Measurements from ENCODE around the gene KIAA0232.

The KIAA0232 gene

GRCh38 chr4:6771229-6771671 lies 11.3 kb upstream of the KIAA0232 start:
- Histone ChIP-seq H3K4me3 (ENCODE audit: low read depth, low read length) (no peak overlapping the region), H3K36me3 (no peaks in the 10 kb centered on the region), H3K27me3 (no peaks in the 10 kb centered on the region), H3K4me1 (no peaks in the 10 kb centered on the region), H3K9me3 (no peaks in the 10 kb centered on the region)
- no peak for TF ChIP-seq CTCF (IDR thresholded peaks at IDR 0.05; ENCODE audit: low read depth, low read length)
- DNase-seq = no peak

- H3K4me3 ChIP-seq (ENCODE audit: low read depth, low read length) = no peak overlapping the region
- no peaks in the 10 kb centered on the region for H3K4me1 ChIP-seq
- H3K9me3 ChIP-seq = no peaks in the 10 kb centered on the region
- no peaks in the 10 kb centered on the region for H3K27me3 ChIP-seq
- no peak for DNase-seq
- no peaks in the 10 kb centered on the region for H3K36me3 ChIP-seq
- TF ChIP-seq CTCF (IDR thresholded peaks at IDR 0.05; ENCODE audit: low read depth, low read length) = no peak
Measured at GRCh38 chr4:6772223-6772928, 10.2 kb upstream of the KIAA0232 start.

GRCh38 chr4:6773106-6773505 lies 9.4 kb upstream of the KIAA0232 start:
- no peaks in the 10 kb centered on the region for H3K4me1 ChIP-seq
- TF ChIP-seq CTCF (IDR thresholded peaks at IDR 0.05; ENCODE audit: low read depth, low read length) = no peak
- no peaks in the 10 kb centered on the region for H3K27me3 ChIP-seq
- no peak overlapping the region for H3K4me3 ChIP-seq (ENCODE audit: low read depth, low read length)
- DNase-seq = no peak
- H3K9me3 ChIP-seq = no peaks in the 10 kb centered on the region
- no peaks in the 10 kb centered on the region for H3K36me3 ChIP-seq

GRCh38 chr4:6773616-6774540 lies 8.6 kb upstream of the KIAA0232 start:
- Histone ChIP-seq H3K4me3 (ENCODE audit: low read depth, low read length) (no peak overlapping the region), H3K27me3 (no peaks in the 10 kb centered on the region), H3K4me1 (no peaks in the 10 kb centered on the region), H3K9me3 (no peaks in the 10 kb centered on the region), H3K36me3 (no peaks in the 10 kb centered on the region)
- no peak for DNase-seq
- TF ChIP-seq CTCF (IDR thresholded peaks at IDR 0.05; ENCODE audit: low read depth, low read length) = no peak

- 0 out of 2 replicates have a peak, but pooled peaks cover 2% of the 10 kb centered on the region for H3K4me1 ChIP-seq
- H3K9me3 ChIP-seq = no peaks in the 10 kb centered on the region
- H3K36me3 ChIP-seq = no peaks in the 10 kb centered on the region
- H3K27me3 ChIP-seq = no peaks in the 10 kb centered on the region
- no peak for TF ChIP-seq CTCF (IDR thresholded peaks at IDR 0.05; ENCODE audit: low read depth, low read length)
- DNase-seq = no peak
- no peak overlapping the region for H3K4me3 ChIP-seq (ENCODE audit: low read depth, low read length)
Measured at GRCh38 chr4:6775746-6776145, 6.8 kb upstream of the KIAA0232 start.
